Parathyroid adenoma (tissue), 2 donors: ENCODE measurements around the gene IFRD2.
A peak's percentile ranks its signal among the peaks of the same experiment; 100 is the strongest.

Experiments used
- H2AFZ ChIP-seq: fragments of 300-600 bp; sonication (generic); one replicate; pipeline ENCODE4 v1.7.0; 2017; ENCODE audit warnings: antibody characterized with exemption, mild to moderate bottlenecking
- H3K27ac ChIP-seq: fragments of 300-600 bp; sonication (generic); one replicate; pipeline ENCODE4 v1.7.0; 2017
- H3K27me3 ChIP-seq: fragments of 300-600 bp; sonication (generic); one replicate; pipeline ENCODE4 v1.7.0; 2017; ENCODE audit warnings: low read length; ENCODE audit not compliant: control insufficient read depth, insufficient read depth
- H3K36me3 ChIP-seq: fragments of 300-600 bp; sonication (generic); one replicate; pipeline ENCODE4 v1.7.0; 2017; ENCODE audit warnings: low read length; ENCODE audit not compliant: control insufficient read depth, insufficient read depth
- H3K4me1 ChIP-seq: fragments of 300-600 bp; sonication (generic); one replicate; pipeline ENCODE4 v1.7.0; 2017; ENCODE audit warnings: control low read depth
- H3K4me2 ChIP-seq: fragments of 300-600 bp; sonication (generic); one replicate; pipeline ENCODE4 v1.7.0; 2017; ENCODE audit warnings: low read length
- H3K4me3 ChIP-seq: fragments of 300-600 bp; sonication (generic); one replicate; pipeline ENCODE4 v1.7.0; 2017; ENCODE audit warnings: low read depth, low read length
- H3K79me2 ChIP-seq: fragments of 300-600 bp; sonication (generic); one replicate; pipeline ENCODE4 v1.7.0; 2017; ENCODE audit warnings: control low read depth
- H3K9ac ChIP-seq: fragments of 300-600 bp; sonication (generic); one replicate; pipeline ENCODE4 v1.7.0; 2017; ENCODE audit warnings: mild to moderate bottlenecking
- H3K9me3 ChIP-seq: fragments of 300-600 bp; sonication (generic); one replicate; pipeline ENCODE4 v1.7.0; 2017; ENCODE audit warnings: low read length; ENCODE audit not compliant: control insufficient read depth
- TF ChIP-seq, protein P1 (sequence below): fragments of 300-600 bp; sonication (generic); IDR thresholded peaks from one replicate; pipeline ENCODE4 v1.7.0; 2017; ENCODE audit warnings: antibody characterized with exemption, mild to moderate bottlenecking
- donor health status: primary hyperparathyroidism.

The IFRD2 gene

DNA sequence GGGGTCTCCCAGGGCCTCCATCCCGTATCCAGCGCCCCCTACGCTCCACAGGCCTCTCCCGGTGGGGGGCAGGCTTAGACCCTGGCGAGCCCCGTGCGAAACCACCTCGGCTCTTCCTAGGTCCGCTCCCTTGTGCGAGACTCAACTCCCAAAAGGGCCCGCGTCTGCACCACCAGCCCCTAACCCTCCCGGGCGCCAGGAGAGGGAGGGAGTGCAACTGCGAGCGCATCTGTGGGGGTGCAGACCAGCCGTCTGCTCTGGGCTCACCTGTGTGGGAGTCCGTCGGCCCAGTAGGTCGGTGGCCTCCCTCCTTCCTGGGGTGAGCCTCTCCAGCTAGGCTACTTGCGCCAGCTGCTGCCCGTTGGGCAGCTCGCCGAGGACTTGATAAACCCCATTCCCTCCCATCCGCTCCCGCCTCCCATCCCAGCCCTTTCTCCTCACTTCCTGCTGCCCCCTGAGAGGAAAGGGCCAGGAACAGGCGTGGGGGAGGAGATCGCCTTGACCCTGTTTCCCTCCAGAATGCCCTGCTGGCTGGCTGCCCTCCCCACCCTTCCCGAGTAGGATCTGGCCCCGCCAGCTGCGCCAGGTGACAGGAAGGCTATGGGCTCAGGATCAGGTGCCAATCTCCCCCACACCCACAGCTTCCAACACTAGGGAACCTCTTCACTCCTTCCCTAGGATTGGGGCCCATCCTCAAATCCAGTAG lies 30.3 kb upstream of the IFRD2 start, which contains the start of gene HYAL2:
Gene HYAL2 (minus strand): TSS at position 360 of the 706 bp plus-strand sequence. CDS start 2,256 bp downstream, outside the sequence.
- H3K27me3 ChIP-seq, result no peaks in the 10 kb centered on the region
- H3K4me2 ChIP-seq, result peak within 1 kb of the TSS; percentile 97
- peaks cover 16% of the 10 kb centered on the region for H3K79me2 ChIP-seq
- peak within 1 kb of the TSS; percentile 83 for H2AFZ ChIP-seq
- no peaks in the 10 kb centered on the region for H3K9me3 ChIP-seq
- H3K4me3 ChIP-seq, result peak within 1 kb of the TSS; percentile 89
- TF ChIP-seq, protein P1, sequence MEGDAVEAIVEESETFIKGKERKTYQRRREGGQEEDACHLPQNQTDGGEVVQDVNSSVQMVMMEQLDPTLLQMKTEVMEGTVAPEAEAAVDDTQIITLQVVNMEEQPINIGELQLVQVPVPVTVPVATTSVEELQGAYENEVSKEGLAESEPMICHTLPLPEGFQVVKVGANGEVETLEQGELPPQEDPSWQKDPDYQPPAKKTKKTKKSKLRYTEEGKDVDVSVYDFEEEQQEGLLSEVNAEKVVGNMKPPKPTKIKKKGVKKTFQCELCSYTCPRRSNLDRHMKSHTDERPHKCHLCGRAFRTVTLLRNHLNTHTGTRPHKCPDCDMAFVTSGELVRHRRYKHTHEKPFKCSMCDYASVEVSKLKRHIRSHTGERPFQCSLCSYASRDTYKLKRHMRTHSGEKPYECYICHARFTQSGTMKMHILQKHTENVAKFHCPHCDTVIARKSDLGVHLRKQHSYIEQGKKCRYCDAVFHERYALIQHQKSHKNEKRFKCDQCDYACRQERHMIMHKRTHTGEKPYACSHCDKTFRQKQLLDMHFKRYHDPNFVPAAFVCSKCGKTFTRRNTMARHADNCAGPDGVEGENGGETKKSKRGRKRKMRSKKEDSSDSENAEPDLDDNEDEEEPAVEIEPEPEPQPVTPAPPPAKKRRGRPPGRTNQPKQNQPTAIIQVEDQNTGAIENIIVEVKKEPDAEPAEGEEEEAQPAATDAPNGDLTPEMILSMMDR, result no peak
- H3K36me3 ChIP-seq, result no peaks in the 10 kb centered on the region
- H3K9ac ChIP-seq, result peak within 1 kb of the TSS; percentile 25
- peaks cover 29% of the 10 kb centered on the region for H3K4me1 ChIP-seq
- peak within 1 kb of the TSS; percentile 88 for H3K27ac ChIP-seq

DNA sequence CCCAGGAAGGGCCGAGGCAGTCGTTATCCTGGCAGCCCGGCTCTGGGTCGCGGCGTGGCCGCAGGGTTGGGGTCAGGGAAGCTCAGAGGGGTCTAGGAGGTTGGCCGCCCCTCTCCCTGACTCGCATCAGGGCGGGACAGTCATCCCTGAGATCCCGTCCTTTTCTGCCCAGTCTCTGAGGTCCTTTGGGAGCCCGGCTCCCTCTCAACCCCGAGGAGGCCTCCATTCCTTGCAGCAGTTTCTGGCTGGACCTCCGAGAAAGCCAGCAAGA lies 29.8 kb upstream of the IFRD2 start:
- H3K27ac ChIP-seq, result peak overlapping the region; percentile 88
- H3K4me2 ChIP-seq, result peak overlapping the region; percentile 97
- H3K9ac ChIP-seq, result no peak overlapping the region
- H3K4me1 ChIP-seq, result peaks cover 28% of the 10 kb centered on the region
- no peaks in the 10 kb centered on the region for H3K27me3 ChIP-seq
- TF ChIP-seq, protein P1, result no peak
- H3K79me2 ChIP-seq, result peaks cover 13% of the 10 kb centered on the region
- H2AFZ ChIP-seq, result peak overlapping the region; percentile 83
- peak overlapping the region; percentile 89 for H3K4me3 ChIP-seq
- no peaks in the 10 kb centered on the region for H3K9me3 ChIP-seq
- no peaks in the 10 kb centered on the region for H3K36me3 ChIP-seq

DNA sequence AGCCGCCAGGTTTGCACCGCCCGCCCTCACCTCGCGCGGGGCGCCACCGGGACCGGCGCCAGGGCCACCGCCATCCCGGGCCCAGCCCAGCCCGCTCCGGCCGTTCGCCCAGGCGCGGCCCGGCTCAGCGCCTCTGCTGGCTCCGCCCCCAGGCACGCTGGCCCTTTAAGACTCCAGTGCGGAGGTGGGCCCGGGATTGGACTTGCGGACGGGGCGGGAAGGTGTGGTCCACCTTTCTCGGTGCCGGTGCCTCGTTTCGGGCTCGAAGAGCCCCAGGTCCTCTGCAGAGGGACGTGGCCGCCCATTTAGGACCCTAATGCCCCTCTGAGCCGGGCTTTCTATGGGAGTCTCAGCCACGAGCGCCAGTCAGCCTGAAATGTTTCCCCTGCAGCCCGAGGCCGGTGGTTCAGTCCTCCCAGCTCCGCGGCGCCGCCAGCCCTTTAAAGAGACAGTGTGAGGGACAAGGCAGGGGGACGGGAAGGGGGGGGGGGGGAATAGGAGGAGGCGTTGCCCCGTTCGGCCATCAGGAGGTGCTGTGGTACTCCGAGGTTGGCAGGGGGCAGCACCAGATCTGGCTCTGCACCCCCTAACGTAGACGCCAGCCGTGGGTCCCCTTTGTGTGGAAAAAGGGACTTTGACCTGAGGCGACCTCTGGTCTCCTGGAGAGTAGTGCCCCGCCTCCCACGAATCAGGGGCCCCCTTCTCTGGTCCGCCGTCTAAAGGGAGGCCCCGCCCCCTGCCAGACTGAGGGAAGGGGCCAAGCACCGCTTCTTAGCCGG lies 29.3 kb upstream of the IFRD2 start:
- H3K36me3 ChIP-seq, result no peaks in the 10 kb centered on the region
- peak overlapping the region; percentile 25 for H3K9ac ChIP-seq
- H3K9me3 ChIP-seq, result no peaks in the 10 kb centered on the region
- peak overlapping the region; percentile 88 for H3K27ac ChIP-seq
- H2AFZ ChIP-seq, result peak overlapping the region; percentile 83
- H3K4me3 ChIP-seq, result peak overlapping the region; percentile 89
- H3K4me1 ChIP-seq, result peaks cover 30% of the 10 kb centered on the region
- H3K4me2 ChIP-seq, result peak overlapping the region; percentile 97
- TF ChIP-seq, protein P1, result peak; percentile 38
- H3K27me3 ChIP-seq, result no peaks in the 10 kb centered on the region
- H3K79me2 ChIP-seq, result peaks cover 7% of the 10 kb centered on the region

DNA sequence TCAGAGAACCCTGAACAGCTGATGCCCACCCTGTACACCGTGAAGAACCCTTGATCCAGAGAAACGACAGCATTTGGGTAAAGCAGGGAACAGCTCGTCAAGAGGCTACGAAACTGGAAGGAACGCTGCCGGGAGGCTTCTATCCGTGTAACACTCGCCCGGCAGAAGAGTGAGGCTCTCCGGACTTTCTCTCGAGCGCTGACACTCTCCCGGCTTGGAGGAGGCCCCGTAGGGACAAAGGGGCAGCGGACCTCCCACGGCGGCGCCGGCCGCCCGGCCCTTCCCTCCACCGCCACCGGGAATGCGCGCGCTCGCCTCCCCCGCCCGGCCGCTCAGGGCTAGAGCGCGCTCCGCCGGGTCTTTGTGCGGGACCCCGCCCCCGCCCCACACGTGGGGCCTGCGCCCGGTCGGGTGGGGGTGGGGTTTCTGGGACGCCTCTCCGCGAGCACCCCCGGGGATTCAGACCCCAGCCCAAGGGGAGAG lies 28.7 kb upstream of the IFRD2 start:
- H3K79me2 ChIP-seq, result peaks cover 7% of the 10 kb centered on the region
- no peak overlapping the region for H3K9ac ChIP-seq
- H3K9me3 ChIP-seq, result no peaks in the 10 kb centered on the region
- peak overlapping the region; percentile 88 for H3K27ac ChIP-seq
- no peaks in the 10 kb centered on the region for H3K27me3 ChIP-seq
- H3K36me3 ChIP-seq, result no peaks in the 10 kb centered on the region
- TF ChIP-seq, protein P1, result no peak
- peak overlapping the region; percentile 97 for H3K4me2 ChIP-seq
- H2AFZ ChIP-seq, result peak overlapping the region; percentile 83
- peak overlapping the region; percentile 89 for H3K4me3 ChIP-seq
- H3K4me1 ChIP-seq, result peaks cover 30% of the 10 kb centered on the region
